Measurements from ENCODE around the gene HMCN2. TPM values are rescaled to one million over a fixed set of nuclear protein-coding genes. Genes with fewer than 3 reads are reported as not detected.

Gene HMCN2
- polyA plus RNA-seq, 1 of the 3 experiments (the other 2 are of a cell fraction), result 0.15 TPM

- H3K9me3 ChIP-seq, result no peaks in the 10 kb centered on the region
- ChIA-PET CTCF (interaction anchor here (1.4 kb wide), 1 partner anchor 45 kb away, joined by 5 read pairs; no protein-coding TSS in a partner anchor), POLR2A (no interaction called here)
- no peak for DNase-seq
- TF ChIP-seq SMC3 (IDR thresholded peaks at IDR 0.05; ENCODE audit: low read depth, low read length), result no peak
- TF ChIP-seq ELF1 (IDR thresholded peaks at IDR 0.05), result no peak
- TF ChIP-seq REST (IDR thresholded peaks at IDR 0.05; ENCODE audit: low read depth, low read length), result no peak
- H3K79me2 ChIP-seq (ENCODE audit: insufficient read depth), result no peaks in the 10 kb centered on the region
- H3K9ac ChIP-seq, result no peak overlapping the region
- H3K4me3 ChIP-seq (ENCODE audit: low read depth in 2 of 2, low read length in 1 of 2), result no peak overlapping the region
- H4K20me1 ChIP-seq (ENCODE audit: insufficient read depth), result no peaks in the 10 kb centered on the region
- no peaks in the 10 kb centered on the region for H3F3A ChIP-seq (replicated peaks; ENCODE audit: insufficient read depth)
- no peak overlapping the region for H2AFZ ChIP-seq (ENCODE audit: low read depth)
- H3K36me3 ChIP-seq (replicated peaks in 1 of 2; ENCODE audit: control insufficient read depth in 1 of 2, insufficient read depth in 2 of 2, low read length in 1 of 2), result no peaks in the 10 kb centered on the region
- WGBS (ENCODE audit: low lambda C conversion rate), result 82% methylated on average over 9 of the region's 18 CpGs
- no peaks in the 10 kb centered on the region for H3K4me1 ChIP-seq (ENCODE audit: control insufficient read depth in 1 of 2, insufficient read depth in 2 of 2, low read depth in 1 of 2, low read length in 1 of 2)
- H3K27me3 ChIP-seq (ENCODE audit: insufficient read depth), result no peaks in the 10 kb centered on the region
- H3K9me2 ChIP-seq, result no peaks in the 10 kb centered on the region
- no peak overlapping the region for H3K27ac ChIP-seq (ENCODE audit: low read depth in 2 of 2, low read length in 1 of 2)
- no peak overlapping the region for H3K4me2 ChIP-seq
These were observed 89.2 kb downstream of the HMCN2 start for GRCh38 chr9:130354806-130355205.

- ChIA-PET POLR2A (no interaction called here), CTCF (interaction anchor here (1.3 kb wide), 1 partner anchor 12 kb away, joined by 4 read pairs; no protein-coding TSS in a partner anchor)
- H3K9me2 ChIP-seq, result no peaks in the 10 kb centered on the region
- DNase-seq, result no peak
- H3K4me2 ChIP-seq, result no peak overlapping the region
- H3K79me2 ChIP-seq (ENCODE audit: insufficient read depth), result no peaks in the 10 kb centered on the region
- H3K9me3 ChIP-seq, result no peaks in the 10 kb centered on the region
- no peaks in the 10 kb centered on the region for H3F3A ChIP-seq (replicated peaks; ENCODE audit: insufficient read depth)
- no peak for TF ChIP-seq SIN3A (IDR thresholded peaks at IDR 0.05; ENCODE audit: borderline replicate concordance, low read depth, low read length)
- no peak for TF ChIP-seq YY1 (IDR thresholded peaks at IDR 0.05; ENCODE audit: low read depth)
- no peak for TF ChIP-seq IRF3 (IDR thresholded peaks at IDR 0.05; ENCODE audit: low read depth, low read length)
- no peak for TF ChIP-seq CTCF (IDR thresholded peaks at IDR 0.05)
- TF ChIP-seq FOXJ3 (CRISPR knock-in tag; IDR thresholded peaks at IDR 0.05), result no peak
- TF ChIP-seq MXI1 (IDR thresholded peaks at IDR 0.05; ENCODE audit: low read depth, low read length), result no peak
- TF ChIP-seq EZH2phosphoT487 (IDR thresholded peaks at IDR 0.05; ENCODE audit: borderline replicate concordance, low read depth), result no peak
- no peak for TF ChIP-seq FOXM1 (IDR thresholded peaks at IDR 0.05; ENCODE audit: low read depth)
- TF ChIP-seq NRF1 (IDR thresholded peaks at IDR 0.05; ENCODE audit: low read depth, low read length), result no peak
- TF ChIP-seq GATA2 (CRISPR knock-in tag; IDR thresholded peaks at IDR 0.05), result no peak
- no peak for TF ChIP-seq ELF1 (IDR thresholded peaks at IDR 0.05)
- TF ChIP-seq ZBTB33 (IDR thresholded peaks at IDR 0.05; ENCODE audit: borderline replicate concordance, low read depth), result no peak
- TF ChIP-seq SMC3 (IDR thresholded peaks at IDR 0.05; ENCODE audit: low read depth, low read length), result no peak
- H3K27ac ChIP-seq (ENCODE audit: low read depth in 2 of 2, low read length in 1 of 2), result no peak overlapping the region
- H4K20me1 ChIP-seq (ENCODE audit: insufficient read depth), result no peaks in the 10 kb centered on the region
- no peak overlapping the region for H3K4me3 ChIP-seq (ENCODE audit: low read depth in 2 of 2, low read length in 1 of 2)
- WGBS (ENCODE audit: low lambda C conversion rate), result 72% methylated on average over 8 of the region's 13 CpGs
- no peaks in the 10 kb centered on the region for H3K27me3 ChIP-seq (ENCODE audit: insufficient read depth)
- no peak overlapping the region for H2AFZ ChIP-seq (ENCODE audit: low read depth)
- H3K36me3 ChIP-seq (replicated peaks in 1 of 2; ENCODE audit: control insufficient read depth in 1 of 2, insufficient read depth in 2 of 2, low read length in 1 of 2), result no peaks in the 10 kb centered on the region
- no peak overlapping the region for H3K9ac ChIP-seq
- H3K4me1 ChIP-seq (ENCODE audit: control insufficient read depth in 1 of 2, insufficient read depth in 2 of 2, low read depth in 1 of 2, low read length in 1 of 2), result no peaks in the 10 kb centered on the region
These were observed 90.5 kb downstream of the HMCN2 start for GRCh38 chr9:130356033-130356432.
